GM12878 (cell line): Measurements from ENCODE around the gene RNF103. TPM values are rescaled to one million over a fixed set of nuclear protein-coding genes. Genes with fewer than 3 reads are reported as not detected.

Source experiments
- ATF2 ChIP-seq: IDR thresholded peaks from 2 replicates; pipeline ENCODE4 v1.6.1; 2012; ENCODE audit warnings: low read length, inconsistent platforms
- BCLAF1 ChIP-seq: fragments of 450-650 bp; IDR thresholded peaks from 2 replicates; pipeline ENCODE4 v1.6.1; 2017; ENCODE audit warnings: antibody characterized with exemption, mild to moderate bottlenecking, moderate library complexity
- CREB1 ChIP-seq: IDR thresholded peaks from 2 replicates; pipeline ENCODE4 v1.6.1; 2012; ENCODE audit warnings: low read depth, mild to moderate bottlenecking, inconsistent platforms
- EED ChIP-seq: sonication (generic); IDR thresholded peaks from 2 replicates; pipeline ENCODE4 v1.6.1; 2016; ENCODE audit warnings: antibody characterized with exemption, low read depth
- ELK1 ChIP-seq: IDR thresholded peaks from 2 replicates; pipeline ENCODE4 v1.6.1; 2012; ENCODE audit warnings: low read depth, low read length, improper control_type of control experiment
- FOXM1 ChIP-seq: IDR thresholded peaks from 2 replicates; pipeline ENCODE4 v1.6.1; 2012; ENCODE audit warnings: low read depth, mild to moderate bottlenecking, inconsistent platforms, low read length, moderate library complexity
- HSF1 ChIP-seq: fragments of 150-350 bp; IDR thresholded peaks from 2 replicates; pipeline ENCODE4 v1.6.1; 2014; ENCODE audit warnings: mild to moderate bottlenecking, low read depth, low read length
- MYC ChIP-seq: IDR thresholded peaks from 2 replicates; pipeline ENCODE4 v1.6.1; 2011; ENCODE audit warnings: mild to moderate bottlenecking, low read length, moderate library complexity, inconsistent platforms; ENCODE audit not compliant: insufficient read depth, insufficient replicate concordance, insufficient read length, severe bottlenecking
- POLR2A ChIP-seq: IDR thresholded peaks from 2 replicates; pipeline ENCODE4 v1.6.1; 2011; ENCODE audit warnings: low read depth, mild to moderate bottlenecking, low read length
- RAD21 ChIP-seq: IDR thresholded peaks from 2 replicates; pipeline ENCODE4 v1.6.1; 2011; ENCODE audit warnings: mild to moderate bottlenecking, low read depth, low read length, moderate library complexity; ENCODE audit not compliant: insufficient read depth
- SMAD1 ChIP-seq: fragments of 450-650 bp; IDR thresholded peaks from 2 replicates; pipeline ENCODE4 v1.6.1; 2018; ENCODE audit warnings: mild to moderate bottlenecking, low read depth; ENCODE audit not compliant: partially characterized antibody
- SP1 ChIP-seq: IDR thresholded peaks from one replicate; pipeline ENCODE4 v1.6.1; 2011; ENCODE audit warnings: low read depth, low read length
- SREBF1 ChIP-seq: IDR thresholded peaks from 2 replicates; pipeline ENCODE4 v1.6.1; 2012; ENCODE audit warnings: mild to moderate bottlenecking, low read length
- SRF ChIP-seq, 2 experiments: IDR thresholded peaks; 2 replicates each; pipeline ENCODE4 v1.6.1; 2011; ENCODE audit warnings: low read depth in 2 of 2, low read length in 2 of 2, mild to moderate bottlenecking in 1 of 2, moderate library complexity in 1 of 2
- STAT3 ChIP-seq: IDR thresholded peaks from 2 replicates; pipeline ENCODE4 v1.6.1; 2011; ENCODE audit warnings: low read depth, low read length, improper control_type of control experiment
- TAF1 ChIP-seq: IDR thresholded peaks from 2 replicates; pipeline ENCODE4 v1.6.1; 2011; ENCODE audit warnings: mild to moderate bottlenecking, low read depth, low read length, borderline replicate concordance
- ZBTB4 ChIP-seq: fragments of 450-650 bp; formaldehyde crosslinking; IDR thresholded peaks from 2 replicates; pipeline ENCODE4 v1.4.0; 2022; ENCODE audit warnings: mild to moderate bottlenecking, moderate library complexity
- ZZZ3 ChIP-seq: IDR thresholded peaks from 2 replicates; pipeline ENCODE4 v1.6.1; 2011; ENCODE audit warnings: low read depth; ENCODE audit not compliant: control insufficient read depth, insufficient read length
- polyA plus RNA-seq, 11 experiments: library from polyadenylated mRNA; depleted of rRNA in 4 of 11; unstranded in 6 of 11; stranded (reverse) in 5 of 11; fragments of >200 nt; fragmentation: Nextera tagmentation in 4 of 11; fragmentation: Illumina TruSeq in 1 of 11; extraction: Ambion mirVana in 4 of 11; extraction: Trizol in 1 of 11; gene quantifications; 1 replicate in 1 of 11; 2 replicates in 10 of 11; pipeline versions ENCODE4 v1.2.1 to v1.2.3, GENCODE V29; 2011 to 2016; ENCODE audit warnings: inconsistent platforms in 2 of 11, missing spikeins in 2 of 11, low read depth in 1 of 11
- total RNA-seq, 4 experiments: library from RNA; depleted of rRNA in 3 of 4; stranded (reverse); fragments of >200 nt in 3 of 4; fragmentation: Illumina TruSeq in 1 of 4; extraction: Trizol in 1 of 4; gene quantifications; 2 replicates each; pipeline versions ENCODE4 v1.2.1 to v1.2.3, GENCODE V29; 2013 to 2021

The RNF103 gene
- total and polyA plus RNA-seq, 10 of the 15 experiments (the other 5 are each of a cell fraction or from before 2014, with no cell fraction given) = 2.4 to 11.0 (median 8.0) TPM

- TF ChIP-seq BCLAF1 (peak; percentile 93), HSF1 (0 out of 2 replicates have a peak, but pooled peaks have one; percentile 18), SREBF1 (peak; percentile 90), SRF (IDR thresholded peaks at IDR 0.05; ENCODE audit: low read depth in 2 of 2, low read length in 2 of 2) (no peak), ZZZ3 (no peak), SP1 (peak; percentile 16), MYC (no peak), POLR2A (peak; percentile 93), STAT3 (no peak), EED (no peak), ATF2 (peak; percentile 97), ELK1 (peak; percentile 64; the same call in 1 of the 2 replicates), TAF1 (peak; percentile 64), CREB1 (peak; percentile 72; the same call in 1 of the 2 replicates), ZBTB4 (CRISPR knock-in tag) (peak; percentile 69; the same call in 1 of the 2 replicates), FOXM1 (no peak), RAD21 (no peak), SMAD1 (peak; percentile 57)
Measured at GRCh38 chr2:86562922-86563649, 60.6 kb downstream of the RNF103 start, which contains the start of gene CHMP3 (continued).
